Measurements from ENCODE around the gene CCDC80.
"Not testable (repeated sequence)": the region's sequence is repeated elsewhere in the genome, so short reads cannot be mapped to it uniquely, and the experiment has no call there.

CCDC80 gene

GRCh38 chr3:112681822-112682325, 40.9 kb upstream of the CCDC80 start:
- no peak overlapping the region for H3K4me3 ChIP-seq (ENCODE audit: low read length)
- H3K4me1 ChIP-seq (ENCODE audit: control insufficient read depth, insufficient read depth, low read length), result peaks cover 3% of the 10 kb centered on the region
- no peaks in the 10 kb centered on the region for H3K27me3 ChIP-seq (ENCODE audit: control insufficient read depth, insufficient read depth, low read length)
- H3K27ac ChIP-seq (ENCODE audit: low read length), result no peak overlapping the region
- H3K9me3 ChIP-seq (ENCODE audit: control insufficient read depth, insufficient read depth, low read length), result no peaks in the 10 kb centered on the region
- WGBS (ENCODE audit: insufficient coverage, insufficient read length), result no CpG with 5 or more reads among the region's 2 CpGs
- H3K36me3 ChIP-seq (ENCODE audit: control insufficient read depth, insufficient read depth, low read length), result no peaks in the 10 kb centered on the region
- DNase-seq (ENCODE audit: low read depth, low spot score), result no peak

- no peaks in the 10 kb centered on the region for H3K27me3 ChIP-seq (ENCODE audit: control insufficient read depth, insufficient read depth, low read length)
- no peaks in the 10 kb centered on the region for H3K9me3 ChIP-seq (ENCODE audit: control insufficient read depth, insufficient read depth, low read length)
- no CpG with 5 or more reads among the region's 6 CpGs for WGBS (ENCODE audit: insufficient coverage, insufficient read length)
- no peak for DNase-seq (ENCODE audit: low read depth, low spot score)
- no peak overlapping the region for H3K4me3 ChIP-seq (ENCODE audit: low read length)
- no peaks in the 10 kb centered on the region for H3K4me1 ChIP-seq (ENCODE audit: control insufficient read depth, insufficient read depth, low read length)
- no peaks in the 10 kb centered on the region for H3K36me3 ChIP-seq (ENCODE audit: control insufficient read depth, insufficient read depth, low read length)
- H3K27ac ChIP-seq (ENCODE audit: low read length), result no peak overlapping the region
Observed at GRCh38 chr3:112676659-112677234, 35.8 kb upstream of the CCDC80 start.

- H3K27ac ChIP-seq (ENCODE audit: low read length), result no peak overlapping the region
- no peaks in the 10 kb centered on the region for H3K27me3 ChIP-seq (ENCODE audit: control insufficient read depth, insufficient read depth, low read length)
- H3K9me3 ChIP-seq (ENCODE audit: control insufficient read depth, insufficient read depth, low read length), result no peaks in the 10 kb centered on the region
- no peaks in the 10 kb centered on the region for H3K4me1 ChIP-seq (ENCODE audit: control insufficient read depth, insufficient read depth, low read length)
- H3K36me3 ChIP-seq (ENCODE audit: control insufficient read depth, insufficient read depth, low read length), result no peaks in the 10 kb centered on the region
- no peak overlapping the region for H3K4me3 ChIP-seq (ENCODE audit: low read length)
- DNase-seq (ENCODE audit: low read depth, low spot score), result no peak
- no CpG with 5 or more reads among the region's 4 CpGs for WGBS (ENCODE audit: insufficient coverage, insufficient read length)
Observed at GRCh38 chr3:112675943-112676535, 35.1 kb upstream of the CCDC80 start.

DNA sequence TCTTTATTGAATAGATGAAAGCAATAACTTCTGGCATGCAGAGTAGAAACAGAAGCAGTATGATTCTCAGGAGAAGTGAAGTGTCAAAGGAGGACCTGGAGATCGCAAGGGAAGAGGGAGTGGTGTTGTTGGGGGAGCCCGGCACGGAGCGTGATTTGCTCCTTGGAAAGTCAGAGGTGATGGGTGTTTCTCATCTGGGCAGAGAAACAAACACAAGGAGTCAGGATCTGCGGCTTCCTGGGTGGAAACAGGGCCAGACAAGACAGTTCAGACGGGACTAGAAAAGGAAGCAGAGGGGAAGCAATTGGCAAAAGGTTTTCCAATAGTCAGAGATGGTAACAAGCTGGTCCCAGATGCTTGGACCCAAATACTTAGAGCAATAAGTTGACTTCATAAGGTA, 34.4 kb upstream of the CCDC80 start:
- no peak for DNase-seq (ENCODE audit: low read depth, low spot score)
- H3K27ac ChIP-seq (ENCODE audit: low read length), result no peak overlapping the region

DNA sequence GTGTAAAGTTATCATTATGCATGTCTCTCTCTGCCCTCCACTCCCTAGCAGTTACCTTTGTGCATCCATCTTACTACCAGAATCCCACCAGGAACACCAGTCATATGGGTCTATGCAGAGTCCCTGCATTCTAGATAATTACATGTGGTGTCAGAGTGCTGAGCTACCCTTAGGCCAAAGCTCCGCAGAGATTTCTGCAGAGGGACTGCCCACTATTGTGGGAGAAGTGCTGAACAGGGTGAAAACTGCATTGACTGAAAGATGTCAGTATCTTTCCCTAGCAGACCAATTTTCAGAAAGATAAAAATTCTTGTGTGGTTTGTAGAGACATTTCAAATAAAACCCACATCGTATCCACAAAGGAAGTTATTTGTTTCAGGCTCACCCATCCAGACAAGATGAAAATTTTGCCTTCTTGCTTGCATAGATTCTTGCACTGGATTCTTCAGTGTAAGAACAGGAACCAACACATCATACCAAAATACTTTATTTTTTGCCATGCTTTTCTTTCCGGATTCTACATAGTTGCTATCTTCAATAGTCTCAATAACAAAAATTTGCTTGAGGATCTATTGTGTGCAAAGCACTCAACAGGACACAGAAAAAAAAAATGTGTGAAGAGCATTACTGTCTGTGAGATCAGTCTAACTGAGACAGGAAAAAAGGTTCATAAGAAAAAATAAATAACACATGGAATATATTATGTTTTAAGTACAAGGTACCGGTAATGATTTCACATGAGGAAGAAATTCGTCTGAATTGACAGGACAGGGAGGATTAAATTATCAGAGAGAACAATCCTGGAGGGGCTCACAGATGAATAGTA, 32.0 kb upstream of the CCDC80 start:
- WGBS (ENCODE audit: insufficient coverage, insufficient read length), result no CpG with 5 or more reads among the region's 5 CpGs
- H3K27ac ChIP-seq (ENCODE audit: low read length), result no peak overlapping the region
- H3K36me3 ChIP-seq (ENCODE audit: control insufficient read depth, insufficient read depth, low read length), result no peaks in the 10 kb centered on the region
- H3K4me1 ChIP-seq (ENCODE audit: control insufficient read depth, insufficient read depth, low read length), result no peaks in the 10 kb centered on the region
- no peaks in the 10 kb centered on the region for H3K9me3 ChIP-seq (ENCODE audit: control insufficient read depth, insufficient read depth, low read length)
- H3K27me3 ChIP-seq (ENCODE audit: control insufficient read depth, insufficient read depth, low read length), result no peaks in the 10 kb centered on the region
- no peak overlapping the region for H3K4me3 ChIP-seq (ENCODE audit: low read length)
- no peak for DNase-seq (ENCODE audit: low read depth, low spot score)

More for the DNA sequence above, 34.4 kb upstream of the CCDC80 start:
- H3K36me3 ChIP-seq (ENCODE audit: control insufficient read depth, insufficient read depth, low read length), result no peaks in the 10 kb centered on the region
- no peak overlapping the region for H3K4me3 ChIP-seq (ENCODE audit: low read length)
- H3K9me3 ChIP-seq (ENCODE audit: control insufficient read depth, insufficient read depth, low read length), result no peaks in the 10 kb centered on the region
- H3K4me1 ChIP-seq (ENCODE audit: control insufficient read depth, insufficient read depth, low read length), result no peaks in the 10 kb centered on the region
- H3K27me3 ChIP-seq (ENCODE audit: control insufficient read depth, insufficient read depth, low read length), result no peaks in the 10 kb centered on the region
- no CpG with 5 or more reads among the region's 6 CpGs for whole genome bisulfite sequencing (ENCODE audit: insufficient coverage, insufficient read length)

GRCh38 chr3:112671930-112672715, 31.2 kb upstream of the CCDC80 start:
- Histone ChIP-seq H3K4me1 (ENCODE audit: control insufficient read depth, insufficient read depth, low read length) (no peaks in the 10 kb centered on the region), H3K4me3 (ENCODE audit: low read length) (no peak overlapping the region), H3K27me3 (ENCODE audit: control insufficient read depth, insufficient read depth, low read length) (no peaks in the 10 kb centered on the region), H3K9me3 (ENCODE audit: control insufficient read depth, insufficient read depth, low read length) (no peaks in the 10 kb centered on the region), H3K36me3 (ENCODE audit: control insufficient read depth, insufficient read depth, low read length) (no peaks in the 10 kb centered on the region), H3K27ac (ENCODE audit: low read length) (no peak overlapping the region)
- no CpG with 5 or more reads among the region's 4 CpGs for WGBS (ENCODE audit: insufficient coverage, insufficient read length)
- DNase-seq (ENCODE audit: low read depth, low spot score), result no peak

DNA sequence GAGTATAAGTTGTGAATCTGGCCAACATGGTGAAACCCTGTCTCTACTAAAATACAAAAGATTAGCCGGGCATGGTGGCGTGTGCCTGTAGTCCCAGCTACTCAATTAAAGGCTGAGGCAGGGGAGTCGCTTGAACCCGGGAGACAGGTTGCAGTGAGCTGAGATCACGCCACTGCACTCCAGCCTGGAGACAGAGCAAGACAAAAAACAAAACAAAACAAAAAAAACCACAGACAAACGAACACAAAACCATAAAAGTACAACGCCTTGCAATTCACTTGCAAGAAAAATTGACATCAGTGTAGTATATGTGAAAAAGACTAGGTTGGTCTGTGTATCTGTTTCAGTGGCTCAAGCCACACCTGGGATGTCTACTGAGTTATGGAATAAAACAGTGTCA, 29.9 kb upstream of the CCDC80 start:
- H3K27ac ChIP-seq (ENCODE audit: low read length), result no peak overlapping the region
- no peaks in the 10 kb centered on the region for H3K9me3 ChIP-seq (ENCODE audit: control insufficient read depth, insufficient read depth, low read length)
- H3K27me3 ChIP-seq (ENCODE audit: control insufficient read depth, insufficient read depth, low read length), result no peaks in the 10 kb centered on the region
- DNase-seq (ENCODE audit: low read depth, low spot score), result no peak
- H3K36me3 ChIP-seq (ENCODE audit: control insufficient read depth, insufficient read depth, low read length), result no peaks in the 10 kb centered on the region
- no peak overlapping the region for H3K4me3 ChIP-seq (ENCODE audit: low read length)
- no CpG with 5 or more reads among the region's 7 CpGs for WGBS (ENCODE audit: insufficient coverage, insufficient read length)
- H3K4me1 ChIP-seq (ENCODE audit: control insufficient read depth, insufficient read depth, low read length), result no peaks in the 10 kb centered on the region

GRCh38 chr3:112667599-112667998, 26.7 kb upstream of the CCDC80 start:
- H3K27ac ChIP-seq (ENCODE audit: low read length), result no peak overlapping the region
- H3K36me3 ChIP-seq (ENCODE audit: control insufficient read depth, insufficient read depth, low read length), result no peaks in the 10 kb centered on the region
- no peaks in the 10 kb centered on the region for H3K9me3 ChIP-seq (ENCODE audit: control insufficient read depth, insufficient read depth, low read length)
- no peaks in the 10 kb centered on the region for H3K4me1 ChIP-seq (ENCODE audit: control insufficient read depth, insufficient read depth, low read length)
- DNase-seq (ENCODE audit: low read depth, low spot score), result no peak
- no peaks in the 10 kb centered on the region for H3K27me3 ChIP-seq (ENCODE audit: control insufficient read depth, insufficient read depth, low read length)
- WGBS (ENCODE audit: insufficient coverage, insufficient read length), result no CpG with 5 or more reads among the region's 4 CpGs
- H3K4me3 ChIP-seq (ENCODE audit: low read length), result no peak overlapping the region

DNA sequence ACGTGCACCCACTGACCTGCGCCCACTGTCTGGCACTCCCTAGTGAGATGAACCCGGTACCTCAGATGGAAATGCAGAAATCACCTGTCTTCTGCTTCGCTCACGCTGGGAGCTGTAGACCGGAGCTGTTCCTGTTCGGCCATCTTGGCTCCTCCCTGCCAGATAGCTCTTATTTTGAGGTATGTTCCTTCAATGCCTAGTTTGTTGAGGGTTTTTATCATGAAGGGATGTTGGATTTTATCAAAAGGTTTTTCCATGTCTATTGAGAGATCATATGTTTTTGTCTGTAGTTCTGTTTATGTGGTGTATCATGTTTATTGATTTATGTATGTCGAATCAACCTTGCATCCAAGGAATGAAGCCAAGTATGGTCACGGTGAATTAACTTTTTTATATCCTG, 24.1 kb upstream of the CCDC80 start:
- H3K27ac ChIP-seq (ENCODE audit: low read length); DNase-seq (ENCODE audit: low read depth, low spot score); H3K27me3 ChIP-seq (ENCODE audit: control insufficient read depth, insufficient read depth, low read length); H3K9me3 ChIP-seq (ENCODE audit: control insufficient read depth, insufficient read depth, low read length); H3K4me1 ChIP-seq (ENCODE audit: control insufficient read depth, insufficient read depth, low read length); H3K36me3 ChIP-seq (ENCODE audit: control insufficient read depth, insufficient read depth, low read length); H3K4me3 ChIP-seq (ENCODE audit: low read length): not testable (repeated sequence)
- no CpG with 5 or more reads among the region's 9 CpGs for WGBS (ENCODE audit: insufficient coverage, insufficient read length)

DNA sequence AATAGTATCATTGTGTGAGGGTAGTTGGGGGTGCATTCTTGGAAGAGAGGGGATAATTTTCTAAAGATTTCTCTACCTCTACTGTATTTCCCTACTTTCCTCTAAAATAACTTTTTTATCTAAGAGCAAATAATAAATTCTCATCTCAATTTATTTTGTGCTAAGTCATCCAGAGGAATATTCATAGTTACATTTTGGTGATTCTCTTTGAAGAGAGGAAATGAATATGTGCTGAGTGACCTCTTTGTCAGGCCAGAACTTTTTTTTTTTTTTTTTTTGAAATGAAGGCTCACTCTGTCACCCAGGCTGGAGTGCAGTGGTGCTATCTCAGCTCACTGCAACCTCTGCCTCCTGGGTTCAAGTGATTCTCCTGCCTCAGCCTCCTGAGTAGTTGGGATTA, 15.1 kb upstream of the CCDC80 start:
- H3K27ac ChIP-seq (ENCODE audit: low read length), result no peak overlapping the region
- no peaks in the 10 kb centered on the region for H3K36me3 ChIP-seq (ENCODE audit: control insufficient read depth, insufficient read depth, low read length)
- no peak for DNase-seq (ENCODE audit: low read depth, low spot score)
- H3K4me3 ChIP-seq (ENCODE audit: low read length), result no peak overlapping the region
- H3K9me3 ChIP-seq (ENCODE audit: control insufficient read depth, insufficient read depth, low read length), result no peaks in the 10 kb centered on the region
- H3K27me3 ChIP-seq (ENCODE audit: control insufficient read depth, insufficient read depth, low read length), result no peaks in the 10 kb centered on the region
- no peaks in the 10 kb centered on the region for H3K4me1 ChIP-seq (ENCODE audit: control insufficient read depth, insufficient read depth, low read length)

All from iPS DF 6.9 (cell line).